ENCODE measurements around the gene RAB31.

The RAB31 gene

DNA sequence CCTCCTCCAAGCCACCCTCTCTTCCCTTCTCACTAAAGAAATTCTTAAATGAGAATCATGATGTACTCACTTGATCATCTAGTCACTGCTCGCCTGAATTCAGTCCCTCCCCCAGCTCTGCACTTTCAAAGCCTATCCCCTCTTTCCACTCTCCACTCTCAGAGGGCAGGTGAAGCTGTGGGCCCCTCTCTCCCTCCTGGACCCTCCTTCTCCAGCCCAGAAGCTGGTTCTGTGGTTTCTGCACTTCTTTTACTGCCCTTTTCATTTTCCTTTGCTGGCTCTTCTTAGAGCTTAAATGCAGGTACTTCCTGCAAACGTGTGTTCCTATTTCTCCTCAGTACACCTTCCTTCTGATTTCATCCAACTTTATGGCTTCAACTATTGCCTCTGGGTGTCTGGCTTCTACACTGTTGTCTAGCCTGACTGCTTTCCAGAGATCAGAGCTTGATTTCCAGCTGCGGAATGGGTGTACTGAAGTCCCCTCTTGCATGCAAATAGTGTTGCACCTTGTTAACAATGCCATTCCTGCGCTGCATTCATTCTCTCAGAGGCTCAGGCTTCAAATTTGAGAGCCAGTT, 162.4 kb downstream of the RAB31 start:
- no peaks in the 10 kb centered on the region for H3K9me3 ChIP-seq (ENCODE audit: low read length)
- no peak overlapping the region for H3K4me2 ChIP-seq (ENCODE audit: low read length)
- no peaks in the 10 kb centered on the region for H3K36me3 ChIP-seq (ENCODE audit: insufficient read depth, low read length)
- H3K4me3 ChIP-seq (ENCODE audit: low read depth, low read length, poor library complexity, severe bottlenecking): no peak overlapping the region
- H3K27ac ChIP-seq (ENCODE audit: low read depth, low read length, poor library complexity, severe bottlenecking): no peak overlapping the region
- H3K79me2 ChIP-seq (ENCODE audit: insufficient read depth, low read length): no peaks in the 10 kb centered on the region
- H3K4me1 ChIP-seq (ENCODE audit: insufficient read depth, low read length, severe bottlenecking): no peaks in the 10 kb centered on the region
- no peaks in the 10 kb centered on the region for H3F3A ChIP-seq (ENCODE audit: insufficient read depth, low read length)
- no peaks in the 10 kb centered on the region for H3K27me3 ChIP-seq (ENCODE audit: insufficient read depth, low read length)
- no peaks in the 10 kb centered on the region for H3K9me2 ChIP-seq (ENCODE audit: low read depth, low read length)
- H3K9ac ChIP-seq (ENCODE audit: low read length): no peak overlapping the region
- H2AFZ ChIP-seq (ENCODE audit: low read length): no peak overlapping the region
- TF ChIP-seq CTCF (IDR thresholded peaks at IDR 0.05; ENCODE audit: low read length): no peak
- no peak for TF ChIP-seq EZH2 (IDR thresholded peaks at IDR 0.05; ENCODE audit: borderline replicate concordance, low read length)
- no peaks in the 10 kb centered on the region for H4K20me1 ChIP-seq (ENCODE audit: insufficient read depth, low read length)

GRCh38 chr18:9871244-9871746, 163.2 kb downstream of the RAB31 start:
- Histone ChIP-seq H3K9me2 (ENCODE audit: low read depth, low read length) (no peaks in the 10 kb centered on the region), H3K27ac (ENCODE audit: low read depth, low read length, poor library complexity, severe bottlenecking) (no peak overlapping the region), H3K4me3 (ENCODE audit: low read depth, low read length, poor library complexity, severe bottlenecking) (no peak overlapping the region), H3K4me1 (ENCODE audit: insufficient read depth, low read length, severe bottlenecking) (no peaks in the 10 kb centered on the region), H2AFZ (ENCODE audit: low read length) (no peak overlapping the region), H3F3A (ENCODE audit: insufficient read depth, low read length) (no peaks in the 10 kb centered on the region), H3K9me3 (ENCODE audit: low read length) (no peaks in the 10 kb centered on the region), H3K79me2 (ENCODE audit: insufficient read depth, low read length) (no peaks in the 10 kb centered on the region), H3K9ac (ENCODE audit: low read length) (no peak overlapping the region), H3K4me2 (ENCODE audit: low read length) (no peak overlapping the region), H3K27me3 (ENCODE audit: insufficient read depth, low read length) (no peaks in the 10 kb centered on the region), H3K36me3 (ENCODE audit: insufficient read depth, low read length) (no peaks in the 10 kb centered on the region), H4K20me1 (ENCODE audit: insufficient read depth, low read length) (no peaks in the 10 kb centered on the region)
- no peak for TF ChIP-seq EZH2 (IDR thresholded peaks at IDR 0.05; ENCODE audit: borderline replicate concordance, low read length)
- TF ChIP-seq CTCF (IDR thresholded peaks at IDR 0.05; ENCODE audit: low read length): no peak

GRCh38 chr18:9872823-9873222, 164.7 kb downstream of the RAB31 start:
- no peaks in the 10 kb centered on the region for H3K27me3 ChIP-seq (ENCODE audit: insufficient read depth, low read length)
- no peaks in the 10 kb centered on the region for H3K9me3 ChIP-seq (ENCODE audit: low read length)
- no peaks in the 10 kb centered on the region for H3K4me1 ChIP-seq (ENCODE audit: insufficient read depth, low read length, severe bottlenecking)
- no peak overlapping the region for H3K27ac ChIP-seq (ENCODE audit: low read depth, low read length, poor library complexity, severe bottlenecking)
- H3K9me2 ChIP-seq (ENCODE audit: low read depth, low read length): no peaks in the 10 kb centered on the region
- no peak overlapping the region for H3K9ac ChIP-seq (ENCODE audit: low read length)
- no peak overlapping the region for H3K4me2 ChIP-seq (ENCODE audit: low read length)
- no peaks in the 10 kb centered on the region for H3F3A ChIP-seq (ENCODE audit: insufficient read depth, low read length)
- H3K79me2 ChIP-seq (ENCODE audit: insufficient read depth, low read length): no peaks in the 10 kb centered on the region
- H4K20me1 ChIP-seq (ENCODE audit: insufficient read depth, low read length): no peaks in the 10 kb centered on the region
- H2AFZ ChIP-seq (ENCODE audit: low read length): no peak overlapping the region
- TF ChIP-seq EZH2 (IDR thresholded peaks at IDR 0.05; ENCODE audit: borderline replicate concordance, low read length): no peak
- no peak for TF ChIP-seq CTCF (IDR thresholded peaks at IDR 0.05; ENCODE audit: low read length)
- H3K36me3 ChIP-seq (ENCODE audit: insufficient read depth, low read length): no peaks in the 10 kb centered on the region
- H3K4me3 ChIP-seq (ENCODE audit: low read depth, low read length, poor library complexity, severe bottlenecking): no peak overlapping the region
